22Rv1 (cell line): ENCODE results near the gene PFN3.

Experiments used
- ZFX ChIP-seq: fragments of 450-650 bp; IDR thresholded peaks from 2 replicates; pipeline ENCODE4 v1.6.1; 2017; ENCODE audit warnings: antibody characterized with exemption, borderline replicate concordance
- TF ChIP-seq, protein P1 (sequence below): fragments of 450-650 bp; IDR thresholded peaks from 2 replicates; pipeline ENCODE4 v1.5.1; 2017; ENCODE audit warnings: mild to moderate bottlenecking

DNA sequence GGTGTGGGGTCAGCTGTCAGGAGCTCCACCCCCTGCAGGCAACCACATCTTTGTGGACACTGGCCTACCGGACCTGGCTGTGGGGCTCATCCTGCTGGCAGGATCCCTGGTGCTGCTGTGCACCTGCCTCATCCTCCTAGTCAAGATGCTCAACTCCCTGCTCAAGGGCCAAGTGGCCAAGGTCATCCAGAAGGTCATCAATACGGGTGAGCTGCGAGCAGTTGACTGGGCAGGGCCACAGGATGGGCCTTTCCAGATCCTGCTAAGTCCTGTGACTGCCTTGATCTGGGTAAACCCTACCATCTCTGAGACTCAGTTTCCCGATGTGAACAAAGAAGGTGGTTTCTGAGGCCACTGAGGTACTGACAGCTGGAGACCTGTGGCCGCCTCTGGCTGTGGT lies 6.5 kb downstream of the PFN3 start:
- TF ChIP-seq, protein P1, sequence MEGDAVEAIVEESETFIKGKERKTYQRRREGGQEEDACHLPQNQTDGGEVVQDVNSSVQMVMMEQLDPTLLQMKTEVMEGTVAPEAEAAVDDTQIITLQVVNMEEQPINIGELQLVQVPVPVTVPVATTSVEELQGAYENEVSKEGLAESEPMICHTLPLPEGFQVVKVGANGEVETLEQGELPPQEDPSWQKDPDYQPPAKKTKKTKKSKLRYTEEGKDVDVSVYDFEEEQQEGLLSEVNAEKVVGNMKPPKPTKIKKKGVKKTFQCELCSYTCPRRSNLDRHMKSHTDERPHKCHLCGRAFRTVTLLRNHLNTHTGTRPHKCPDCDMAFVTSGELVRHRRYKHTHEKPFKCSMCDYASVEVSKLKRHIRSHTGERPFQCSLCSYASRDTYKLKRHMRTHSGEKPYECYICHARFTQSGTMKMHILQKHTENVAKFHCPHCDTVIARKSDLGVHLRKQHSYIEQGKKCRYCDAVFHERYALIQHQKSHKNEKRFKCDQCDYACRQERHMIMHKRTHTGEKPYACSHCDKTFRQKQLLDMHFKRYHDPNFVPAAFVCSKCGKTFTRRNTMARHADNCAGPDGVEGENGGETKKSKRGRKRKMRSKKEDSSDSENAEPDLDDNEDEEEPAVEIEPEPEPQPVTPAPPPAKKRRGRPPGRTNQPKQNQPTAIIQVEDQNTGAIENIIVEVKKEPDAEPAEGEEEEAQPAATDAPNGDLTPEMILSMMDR, result no peak
- TF ChIP-seq ZFX, result no peak
